ENCODE results near the gene RTP3.
"Not testable (repeated sequence)": the region's sequence is repeated elsewhere in the genome, so short reads cannot be mapped to it uniquely, and the experiment has no call there.

The RTP3 gene

GRCh38 chr3:46492890-46493547 is 4.8 kb upstream of the RTP3 start:
- DNase-seq = no peak

- not testable (repeated sequence) for DNase-seq
Observed at GRCh38 chr3:46494491-46494890, 3.3 kb upstream of the RTP3 start.

- no peak for DNase-seq
Observed at GRCh38 chr3:46495901-46496456, 1.8 kb upstream of the RTP3 start.

GRCh38 chr3:46496746-46497555 is 825 bp upstream of the RTP3 start:
- DNase-seq = no peak

GRCh38 chr3:46498916-46499519 is 1.2 kb downstream of the RTP3 start:
- DNase-seq = no peak

GRCh38 chr3:46500656-46501635 is 3.2 kb downstream of the RTP3 start:
- no peak for DNase-seq

GRCh38 chr3:46501702-46502101 is 3.9 kb downstream of the RTP3 start:
- DNase-seq = no peak

GRCh38 chr3:46503200-46503874 is 5.6 kb downstream of the RTP3 start:
- no peak for DNase-seq

GRCh38 chr3:46504789-46505188 is 7.0 kb downstream of the RTP3 start:
- no peak for DNase-seq

GRCh38 chr3:46505953-46506352 is 8.2 kb downstream of the RTP3 start:
- no peak for DNase-seq

- DNase-seq = no peak
Observed at GRCh38 chr3:46506526-46506925, 8.8 kb downstream of the RTP3 start.

- no peak for DNase-seq
Observed at GRCh38 chr3:46508850-46509591, 11.2 kb downstream of the RTP3 start.

GRCh38 chr3:46509661-46510187 is 11.9 kb downstream of the RTP3 start:
- DNase-seq = no peak

- no peak for DNase-seq
Observed at GRCh38 chr3:46512191-46512749, 14.5 kb downstream of the RTP3 start.

- DNase-seq = no peak
Observed at GRCh38 chr3:46516521-46516920, 18.7 kb downstream of the RTP3 start.

- no peak for DNase-seq
Observed at GRCh38 chr3:46517016-46517783, 19.4 kb downstream of the RTP3 start.

- DNase-seq = no peak
Observed at GRCh38 chr3:46517784-46518181, 20.0 kb downstream of the RTP3 start.

GRCh38 chr3:46519952-46520351 is 22.2 kb downstream of the RTP3 start:
- DNase-seq = no peak

GRCh38 chr3:46520531-46520930 is 22.8 kb downstream of the RTP3 start:
- no peak for DNase-seq

- no peak for DNase-seq
Observed at GRCh38 chr3:46521096-46521495, 23.3 kb downstream of the RTP3 start.

Measured in NCI-H510A (cell line).